ENCODE measurements around the gene PDE4C.

The PDE4C gene

GRCh38 chr19:18225702-18226468 lies at the start of gene PDE4C:
Gene PDE4C (minus strand): TSS chr19:18226438. CDS start chr19:18226415, 23 bp downstream.
- Mint-ChIP-seq H3K4me1 (peaks cover 24% of the 10 kb centered on the region), H3K4me3 (peak within 1 kb of the TSS; percentile 32), H3K9me3 (no peaks in the 10 kb centered on the region), H3K27me3 (peaks cover 38% of the 10 kb centered on the region), H3K36me3 (no peaks in the 10 kb centered on the region), H3K27ac (no peak within 1 kb of the TSS)
- ATAC-seq (ENCODE audit: low read depth), result no peak
- peak in 1 of 2 donors; percentile 40 for DNase-seq (ENCODE audit: low spot score in 2 of 2)

DNA sequence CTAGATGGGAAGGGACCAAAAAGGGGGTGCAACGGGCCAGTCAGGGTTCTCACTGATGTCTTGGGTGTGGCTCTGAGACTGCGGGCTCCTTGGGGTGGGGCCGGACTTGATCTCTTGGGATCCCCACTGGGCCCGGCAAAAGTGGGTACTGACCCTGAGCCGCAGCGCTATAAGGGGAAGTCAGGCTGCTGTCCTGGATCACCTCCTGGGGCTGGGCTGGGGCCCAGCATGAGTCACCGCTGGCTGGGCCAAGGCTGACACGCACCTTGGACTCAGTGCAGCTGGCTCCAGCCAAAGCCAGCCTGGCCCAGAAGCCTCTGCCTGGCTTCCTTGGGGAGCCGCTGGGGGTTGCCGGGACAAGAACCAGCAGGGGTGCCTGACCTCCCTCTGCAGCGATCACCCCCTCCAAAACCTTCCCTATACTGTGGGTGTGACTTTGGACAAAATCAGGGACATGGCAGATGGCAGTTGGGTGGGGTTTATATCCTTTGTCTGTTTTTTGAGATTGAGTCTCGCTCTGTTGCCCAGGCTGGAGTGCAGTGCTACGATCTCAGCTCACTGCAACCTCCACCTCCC lies 48.6 kb upstream of the PDE4C start:
- peak; percentile 3 for ATAC-seq (ENCODE audit: low read depth)
- Mint-ChIP-seq H3K27ac (peak overlapping the region; percentile 82), H3K4me3 (no peak overlapping the region)

GRCh38 chr19:18274219-18274780 lies 48.1 kb upstream of the PDE4C start, which contains the start of gene IQCN:
Gene IQCN (minus strand): TSS chr19:18274452. CDS start chr19:18269478, 4,974 bp downstream.
- Mint-ChIP-seq H3K4me1 (peaks cover 26% of the 10 kb centered on the region), H3K9me3 (no peaks in the 10 kb centered on the region), H3K27ac (peak within 1 kb of the TSS; percentile 82), H3K27me3 (no peaks in the 10 kb centered on the region), H3K4me3 (no peak within 1 kb of the TSS), H3K36me3 (peaks cover 8% of the 10 kb centered on the region)
- DNase-seq (ENCODE audit: low spot score in 2 of 2) (peak; percentile 53 to 55), ATAC-seq (ENCODE audit: low read depth) (peak; percentile 6)

More for the DNA sequence above, 48.6 kb upstream of the PDE4C start:
- H3K4me1 Mint-ChIP-seq, result peaks cover 31% of the 10 kb centered on the region
- no peaks in the 10 kb centered on the region for H3K9me3 Mint-ChIP-seq
- no peaks in the 10 kb centered on the region for H3K27me3 Mint-ChIP-seq
- DNase-seq (ENCODE audit: low spot score in 2 of 2), result peak; percentile 61 to 62
- peaks cover 14% of the 10 kb centered on the region for H3K36me3 Mint-ChIP-seq

DNA sequence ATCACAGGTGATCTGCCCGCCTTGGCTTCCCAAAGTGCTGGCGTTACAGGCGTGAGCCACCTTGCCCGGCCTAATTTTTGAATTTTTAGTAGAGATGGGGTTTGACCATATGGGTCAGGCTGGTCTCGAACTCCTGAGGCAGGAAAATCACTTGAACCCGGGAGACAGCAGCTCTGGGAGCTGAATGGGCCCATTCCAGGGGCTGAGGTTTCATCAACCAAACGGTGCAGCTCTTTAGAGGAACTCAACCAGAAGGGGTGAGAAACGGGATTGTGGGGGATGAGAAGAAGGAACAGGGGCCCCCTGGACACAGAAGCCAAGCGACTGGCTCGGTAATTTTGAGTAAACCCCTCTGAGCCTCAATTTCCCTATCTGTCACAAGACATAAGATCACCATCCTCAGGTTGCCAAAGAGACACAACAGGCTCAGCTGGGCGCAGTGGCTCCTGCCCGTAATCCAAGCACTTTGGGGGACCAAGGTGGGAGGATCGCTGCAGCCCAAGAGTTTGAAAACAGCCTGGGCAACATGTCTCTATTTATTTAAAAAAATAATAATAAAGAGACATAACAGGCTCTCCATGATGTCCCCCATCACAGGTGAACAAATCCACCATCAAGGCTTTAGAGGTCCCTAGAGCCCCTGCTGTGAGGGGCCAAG lies 47.5 kb upstream of the PDE4C start:
- H3K4me1 Mint-ChIP-seq, result peaks cover 25% of the 10 kb centered on the region
- no peaks in the 10 kb centered on the region for H3K27me3 Mint-ChIP-seq
- no peak overlapping the region for H3K4me3 Mint-ChIP-seq
- no peaks in the 10 kb centered on the region for H3K9me3 Mint-ChIP-seq
- peaks cover 11% of the 10 kb centered on the region for H3K36me3 Mint-ChIP-seq
- H3K27ac Mint-ChIP-seq, result peak overlapping the region; percentile 82
- DNase-seq (ENCODE audit: low spot score in 2 of 2), result peak in 1 of 2 donors; percentile 43
- no peak for ATAC-seq (ENCODE audit: low read depth)

DNA sequence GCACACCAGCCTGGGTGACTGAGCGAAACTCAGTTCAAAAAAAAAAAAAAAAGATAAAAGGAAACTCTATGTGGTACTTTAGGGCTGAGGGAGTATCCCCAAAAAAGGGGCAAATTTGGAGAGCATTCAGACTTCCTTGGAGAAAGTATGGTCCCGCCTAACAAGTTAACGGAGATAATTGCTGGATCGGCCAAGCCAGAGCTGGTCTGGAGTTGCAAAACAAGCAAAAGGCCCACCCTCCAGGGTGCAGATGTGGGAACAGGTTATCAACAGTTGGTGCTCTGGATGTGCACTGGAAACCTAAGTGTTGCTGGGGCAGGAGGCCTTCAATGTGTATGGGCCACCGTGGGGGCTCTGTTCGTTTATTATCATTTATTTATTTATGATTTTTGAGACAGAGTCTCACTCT lies 45.2 kb upstream of the PDE4C start:
- peak in 1 of 2 donors; percentile 39 for DNase-seq (ENCODE audit: low spot score in 2 of 2)
- Mint-ChIP-seq H3K4me3 (no peak overlapping the region), H3K36me3 (peaks cover 17% of the 10 kb centered on the region), H3K9me3 (no peaks in the 10 kb centered on the region), H3K27me3 (no peaks in the 10 kb centered on the region), H3K27ac (peak overlapping the region; percentile 67), H3K4me1 (peaks cover 19% of the 10 kb centered on the region)
- ATAC-seq (ENCODE audit: low read depth), result peak; percentile 7

- Mint-ChIP-seq H3K4me3 (no peak overlapping the region), H3K27ac (peak overlapping the region; percentile 67), H3K27me3 (no peaks in the 10 kb centered on the region), H3K9me3 (no peaks in the 10 kb centered on the region), H3K4me1 (peaks cover 24% of the 10 kb centered on the region), H3K36me3 (peaks cover 23% of the 10 kb centered on the region)
- no peak for ATAC-seq (ENCODE audit: low read depth)
- DNase-seq (ENCODE audit: low spot score in 2 of 2), result no peak
These were observed 44.1 kb upstream of the PDE4C start for GRCh38 chr19:18270326-18270725.

DNA sequence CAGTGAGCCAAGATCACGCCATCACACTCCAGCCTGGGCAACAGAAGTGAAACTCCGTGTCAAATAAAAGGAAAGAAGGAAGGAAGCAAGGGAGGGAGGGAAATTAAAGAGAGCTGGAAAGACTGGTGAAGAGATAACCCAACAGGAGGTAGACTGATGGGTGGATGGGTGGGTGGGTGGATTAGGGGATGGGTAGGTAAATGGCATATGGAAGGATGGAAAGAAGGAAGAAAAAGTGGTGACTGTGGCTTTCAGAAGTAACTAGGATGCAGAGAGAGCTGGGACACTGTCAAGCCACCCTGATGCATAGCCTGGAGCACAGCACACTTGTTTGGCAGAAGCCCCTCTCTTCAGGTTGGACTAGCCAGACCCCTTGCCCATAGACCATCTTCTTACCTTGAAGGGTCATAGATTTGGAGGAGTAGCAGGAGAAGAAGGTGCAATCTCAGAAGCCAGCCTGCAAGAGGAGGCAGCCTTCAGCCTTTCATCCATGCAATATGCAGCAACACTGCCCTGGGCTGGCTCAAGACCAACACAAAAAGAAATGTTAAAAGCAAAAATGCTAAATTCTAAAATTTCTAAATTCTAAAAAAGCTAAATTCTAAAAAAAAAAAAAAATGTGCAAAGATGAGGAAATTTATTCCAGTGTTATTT lies 43.0 kb upstream of the PDE4C start:
- no peaks in the 10 kb centered on the region for H3K27me3 Mint-ChIP-seq
- peaks cover 14% of the 10 kb centered on the region for H3K4me1 Mint-ChIP-seq
- no peak overlapping the region for H3K4me3 Mint-ChIP-seq
- H3K9me3 Mint-ChIP-seq, result no peaks in the 10 kb centered on the region
- no peak for ATAC-seq (ENCODE audit: low read depth)
- no peak for DNase-seq (ENCODE audit: low spot score in 2 of 2)
- H3K36me3 Mint-ChIP-seq, result peaks cover 23% of the 10 kb centered on the region
- no peak overlapping the region for H3K27ac Mint-ChIP-seq

GRCh38 chr19:18266771-18267686 lies 40.8 kb upstream of the PDE4C start:
- Mint-ChIP-seq H3K4me1 (peaks cover 12% of the 10 kb centered on the region), H3K27ac (peak overlapping the region; percentile 58), H3K27me3 (no peaks in the 10 kb centered on the region), H3K4me3 (no peak overlapping the region), H3K36me3 (peaks cover 23% of the 10 kb centered on the region), H3K9me3 (no peaks in the 10 kb centered on the region)
- DNase-seq (ENCODE audit: low spot score in 2 of 2) (no peak), ATAC-seq (ENCODE audit: low read depth) (no peak)

GRCh38 chr19:18265582-18265981 lies 39.3 kb upstream of the PDE4C start:
- peaks cover 18% of the 10 kb centered on the region for H3K4me1 Mint-ChIP-seq
- no peak for DNase-seq (ENCODE audit: low spot score in 2 of 2)
- no peaks in the 10 kb centered on the region for H3K27me3 Mint-ChIP-seq
- no peak overlapping the region for H3K4me3 Mint-ChIP-seq
- ATAC-seq (ENCODE audit: low read depth), result no peak
- peak overlapping the region; percentile 58 for H3K27ac Mint-ChIP-seq
- H3K9me3 Mint-ChIP-seq, result no peaks in the 10 kb centered on the region
- peaks cover 23% of the 10 kb centered on the region for H3K36me3 Mint-ChIP-seq

GRCh38 chr19:18264971-18265540 lies 38.8 kb upstream of the PDE4C start:
- Mint-ChIP-seq H3K4me1 (peaks cover 18% of the 10 kb centered on the region), H3K27ac (peak overlapping the region; percentile 28), H3K4me3 (no peak overlapping the region), H3K27me3 (no peaks in the 10 kb centered on the region), H3K36me3 (peaks cover 23% of the 10 kb centered on the region), H3K9me3 (no peaks in the 10 kb centered on the region)
- peak in 1 of 2 donors; percentile 23 for DNase-seq (ENCODE audit: low spot score in 2 of 2)
- ATAC-seq (ENCODE audit: low read depth), result no peak

DNA sequence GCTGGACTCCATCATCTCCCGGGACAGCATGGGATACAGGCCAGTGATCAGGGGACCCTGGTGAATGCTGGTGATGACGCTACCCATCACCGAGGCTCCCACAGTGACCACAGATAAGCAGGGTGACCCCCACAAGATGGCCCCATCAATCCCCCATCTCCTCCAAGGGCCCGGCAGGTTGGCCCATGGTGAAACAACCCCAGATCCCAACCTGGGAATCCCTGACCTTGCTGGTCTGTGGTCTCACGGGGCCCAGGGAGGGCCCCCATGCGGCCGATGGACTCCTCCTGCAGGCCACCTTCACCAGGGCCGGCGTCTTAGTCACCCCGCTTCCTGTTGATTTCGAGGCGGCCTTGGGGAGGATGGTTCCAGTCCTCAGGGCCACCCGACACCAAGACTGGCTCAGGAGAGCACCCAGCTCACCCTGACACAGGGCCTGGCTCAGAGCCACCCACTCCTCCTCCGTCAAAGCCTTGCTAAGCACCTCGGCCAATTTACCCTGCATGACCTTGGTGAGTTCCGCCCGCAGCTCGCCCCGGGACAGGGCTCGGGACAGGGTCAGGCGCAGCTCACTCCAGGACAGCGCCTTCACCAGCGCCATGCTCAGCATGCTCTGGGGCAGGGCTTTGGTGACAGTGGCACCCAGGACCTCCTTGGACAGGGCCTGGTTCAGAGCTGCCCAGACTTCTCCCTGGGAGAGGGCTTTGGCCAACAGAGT lies 38.1 kb upstream of the PDE4C start:
- no peaks in the 10 kb centered on the region for H3K27me3 Mint-ChIP-seq
- no peak for DNase-seq (ENCODE audit: low spot score in 2 of 2)
- H3K27ac Mint-ChIP-seq, result peak overlapping the region; percentile 45
- ATAC-seq (ENCODE audit: low read depth), result no peak
- H3K4me3 Mint-ChIP-seq, result no peak overlapping the region
- H3K9me3 Mint-ChIP-seq, result no peaks in the 10 kb centered on the region
- H3K4me1 Mint-ChIP-seq, result peaks cover 18% of the 10 kb centered on the region
- H3K36me3 Mint-ChIP-seq, result peaks cover 23% of the 10 kb centered on the region

Data from memory B cell (primary cell).